K562 (cell line): ENCODE results near the gene AGO3. TPM values are rescaled to one million over a fixed set of nuclear protein-coding genes. Genes with fewer than 3 reads are reported as not detected.

Experiments used
- C11orf30 ChIP-seq: fragments of 450-650 bp; IDR thresholded peaks from 2 replicates; pipeline ENCODE4 v1.6.1; 2016; ENCODE audit warnings: low read depth, mild to moderate bottlenecking
- CHCHD3 ChIP-seq: fragments of 250-450 bp; sonication (Bioruptor Pico); IDR thresholded peaks from 2 replicates; pipeline ENCODE4 v2.1.2; 2022; ENCODE audit warnings: mild to moderate bottlenecking
- CUX1 ChIP-seq: fragments of 200-800 bp; sonication (Bioruptor generic); IDR thresholded peaks from 2 replicates; pipeline ENCODE4 v1.6.1; 2016; ENCODE audit warnings: missing genetic modification characterization, missing compliant biosample characterization
- EP300 ChIP-seq: IDR thresholded peaks from 2 replicates; pipeline ENCODE4 v1.6.1; 2012; ENCODE audit warnings: low read length, improper control_type of control experiment
- RBM22 ChIP-seq: fragments of 200-400 bp; formaldehyde crosslinking; IDR thresholded peaks from 2 replicates; pipeline ENCODE4 v1.6.1; 2018; ENCODE audit warnings: low read length, low read depth; ENCODE audit not compliant: poor library complexity, severe bottlenecking
- SMARCB1 ChIP-seq: IDR thresholded peaks from 2 replicates; pipeline ENCODE4 v1.6.1; 2011; ENCODE audit warnings: improper control_type of control experiment, low read depth; ENCODE audit not compliant: insufficient read length
- TOE1 ChIP-seq, 2 experiments: fragments of 450-650 bp in 1 of 2; sonication (generic) in 1 of 2; formaldehyde crosslinking in 1 of 2; IDR thresholded peaks; 2 replicates each; pipeline versions ENCODE4 v1.7.1 to v1.8.0; 2016 to 2022; ENCODE audit warnings: borderline replicate concordance in 2 of 2, mild to moderate bottlenecking in 2 of 2, antibody characterized with exemption in 1 of 2, inconsistent platforms in 1 of 2, low read depth in 1 of 2, missing genetic modification reagents in 1 of 2, moderate library complexity in 1 of 2
- ZBTB9 ChIP-seq: fragments of 450-650 bp; formaldehyde crosslinking; IDR thresholded peaks from 2 replicates; pipeline ENCODE4 v1.4.0; 2020; ENCODE audit warnings: mild to moderate bottlenecking, moderate library complexity
- ZNF586 ChIP-seq: fragments of 450-650 bp; formaldehyde crosslinking; conservative IDR thresholded peaks from 2 replicates; pipeline ENCODE4 v1.4.0; 2020; ENCODE audit warnings: mild to moderate bottlenecking, moderate library complexity
- polyA plus RNA-seq, 8 experiments: library from polyadenylated mRNA; depleted of rRNA in 4 of 8; stranded (reverse) in 5 of 8; unstranded in 3 of 8; fragments of >200 nt; fragmentation: Nextera tagmentation in 2 of 8; fragmentation: Illumina TruSeq in 1 of 8; extraction: Ambion mirVana in 2 of 8; extraction: Trizol in 1 of 8; gene quantifications; 2 replicates each; pipeline versions ENCODE4 v1.2.1 to v1.2.3, GENCODE V29; 2011 to 2014; ENCODE audit warnings: inconsistent platforms in 1 of 8, missing spikeins in 1 of 8
- total RNA-seq, 7 experiments: library from RNA; depleted of rRNA in 6 of 7; stranded (reverse); fragments of >200 nt in 6 of 7; fragmentation: Illumina TruSeq in 2 of 7; extraction: Trizol in 2 of 7; gene quantifications; 2 replicates each; pipeline versions ENCODE4 v1.2.1 to v1.2.3, GENCODE V29; 2011 to 2021; ENCODE audit warnings: low replicate concordance in 1 of 7
- TF ChIP-seq, protein P1 (sequence below): sonication (generic); formaldehyde crosslinking; IDR thresholded peaks from 2 replicates; pipeline ENCODE4 v1.8.0; 2022; ENCODE audit warnings: mild to moderate bottlenecking, missing genetic modification reagents
- TF ChIP-seq, protein P2 (sequence below): fragments of 250-450 bp; sonication (Bioruptor Pico); IDR thresholded peaks from 2 replicates; pipeline ENCODE4 v1.5.0; 2021; ENCODE audit warnings: mild to moderate bottlenecking, borderline replicate concordance
- TF ChIP-seq, protein P3 (sequence below): sonication (generic); formaldehyde crosslinking; IDR thresholded peaks from 2 replicates; pipeline ENCODE4 v1.8.1; 2023; ENCODE audit warnings: mild to moderate bottlenecking, missing genetic modification reagents

AGO3 gene
- total and polyA plus RNA-seq, 9 of the 15 experiments (the other 6 are each of a cell fraction or from before 2014, with no cell fraction given), result 4.5 to 41.5 (median 22.7) TPM

DNA sequence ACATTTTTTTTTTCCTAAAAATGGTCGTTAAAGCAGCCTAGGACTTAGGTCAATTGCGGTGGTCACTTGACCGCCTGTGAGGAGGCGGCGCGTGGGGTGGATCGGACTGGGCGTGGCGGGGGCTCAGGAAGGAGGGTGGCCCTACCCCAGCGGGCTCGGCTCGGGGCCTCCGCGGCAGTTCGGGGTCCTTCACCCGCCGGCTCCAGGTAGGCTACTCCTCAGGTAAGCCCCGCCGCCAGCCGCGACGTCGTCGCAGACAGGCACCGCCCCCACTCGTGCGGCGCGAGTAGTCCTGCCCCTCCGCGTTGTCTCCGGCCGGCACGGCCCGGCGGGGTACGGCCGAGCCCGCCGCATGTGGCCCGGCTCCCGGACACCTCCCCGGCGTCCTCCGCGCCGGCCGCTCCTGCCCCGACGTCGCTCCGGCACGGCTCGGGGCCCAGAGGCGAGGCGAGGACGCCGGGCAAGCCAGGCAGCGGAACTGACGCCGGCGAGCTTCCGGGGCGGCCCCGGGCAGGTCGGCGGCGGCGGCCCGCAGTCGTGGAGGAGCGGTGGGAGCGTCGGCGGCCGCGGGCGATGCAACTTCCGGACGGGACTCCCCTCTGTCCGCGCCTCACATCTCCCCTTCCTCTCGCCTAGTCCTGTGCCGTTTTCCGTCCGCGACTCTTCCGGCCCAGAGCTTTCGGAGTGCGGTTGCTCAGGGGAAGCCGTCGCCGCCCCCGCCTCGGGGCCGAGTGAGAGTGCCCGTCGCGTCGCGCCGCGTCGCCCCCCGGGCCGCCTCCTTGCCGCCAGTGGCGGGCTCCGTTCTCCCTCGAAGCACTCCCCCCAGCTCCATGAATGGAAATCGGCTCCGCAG is at the start of gene AGO3 (continued):
- no peak for TF ChIP-seq TOE1 (IDR thresholded peaks at IDR 0.05; ENCODE audit: borderline replicate concordance)
- no peak for TF ChIP-seq TOE1 (CRISPR knock-in tag; IDR thresholded peaks at IDR 0.05; ENCODE audit: borderline replicate concordance, low read depth)
- no peak for TF ChIP-seq SMARCB1
- peak; percentile 85 for TF ChIP-seq C11orf30
- TF ChIP-seq CHCHD3, result 0 out of 2 replicates have a peak, but pooled peaks have one; percentile 5
- TF ChIP-seq, protein P1, sequence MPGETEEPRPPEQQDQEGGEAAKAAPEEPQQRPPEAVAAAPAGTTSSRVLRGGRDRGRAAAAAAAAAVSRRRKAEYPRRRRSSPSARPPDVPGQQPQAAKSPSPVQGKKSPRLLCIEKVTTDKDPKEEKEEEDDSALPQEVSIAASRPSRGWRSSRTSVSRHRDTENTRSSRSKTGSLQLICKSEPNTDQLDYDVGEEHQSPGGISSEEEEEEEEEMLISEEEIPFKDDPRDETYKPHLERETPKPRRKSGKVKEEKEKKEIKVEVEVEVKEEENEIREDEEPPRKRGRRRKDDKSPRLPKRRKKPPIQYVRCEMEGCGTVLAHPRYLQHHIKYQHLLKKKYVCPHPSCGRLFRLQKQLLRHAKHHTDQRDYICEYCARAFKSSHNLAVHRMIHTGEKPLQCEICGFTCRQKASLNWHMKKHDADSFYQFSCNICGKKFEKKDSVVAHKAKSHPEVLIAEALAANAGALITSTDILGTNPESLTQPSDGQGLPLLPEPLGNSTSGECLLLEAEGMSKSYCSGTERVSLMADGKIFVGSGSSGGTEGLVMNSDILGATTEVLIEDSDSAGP, result peak; percentile 60; the same call in 1 of the 2 replicates
- no peak for TF ChIP-seq RBM22
- no peak for TF ChIP-seq ZNF586 (CRISPR knock-in tag)
- TF ChIP-seq, protein P2, sequence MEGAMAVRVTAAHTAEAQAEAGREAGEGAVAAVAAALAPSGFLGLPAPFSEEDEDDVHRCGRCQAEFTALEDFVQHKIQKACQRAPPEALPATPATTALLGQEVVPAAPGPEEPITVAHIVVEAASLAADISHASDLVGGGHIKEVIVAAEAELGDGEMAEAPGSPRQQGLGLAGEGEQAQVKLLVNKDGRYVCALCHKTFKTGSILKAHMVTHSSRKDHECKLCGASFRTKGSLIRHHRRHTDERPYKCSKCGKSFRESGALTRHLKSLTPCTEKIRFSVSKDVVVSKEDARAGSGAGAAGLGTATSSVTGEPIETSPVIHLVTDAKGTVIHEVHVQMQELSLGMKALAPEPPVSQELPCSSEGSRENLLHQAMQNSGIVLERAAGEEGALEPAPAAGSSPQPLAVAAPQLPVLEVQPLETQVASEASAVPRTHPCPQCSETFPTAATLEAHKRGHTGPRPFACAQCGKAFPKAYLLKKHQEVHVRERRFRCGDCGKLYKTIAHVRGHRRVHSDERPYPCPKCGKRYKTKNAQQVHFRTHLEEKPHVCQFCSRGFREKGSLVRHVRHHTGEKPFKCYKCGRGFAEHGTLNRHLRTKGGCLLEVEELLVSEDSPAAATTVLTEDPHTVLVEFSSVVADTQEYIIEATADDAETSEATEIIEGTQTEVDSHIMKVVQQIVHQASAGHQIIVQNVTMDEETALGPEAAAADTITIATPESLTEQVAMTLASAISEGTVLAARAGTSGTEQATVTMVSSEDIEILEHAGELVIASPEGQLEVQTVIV, result peak; percentile 76; the same call in 1 of the 2 replicates
- no peak for TF ChIP-seq CUX1 (CRISPR knock-in tag)
- TF ChIP-seq ZBTB9 (CRISPR knock-in tag), result peak; percentile 87
- no peak for TF ChIP-seq EP300
- TF ChIP-seq, protein P3, sequence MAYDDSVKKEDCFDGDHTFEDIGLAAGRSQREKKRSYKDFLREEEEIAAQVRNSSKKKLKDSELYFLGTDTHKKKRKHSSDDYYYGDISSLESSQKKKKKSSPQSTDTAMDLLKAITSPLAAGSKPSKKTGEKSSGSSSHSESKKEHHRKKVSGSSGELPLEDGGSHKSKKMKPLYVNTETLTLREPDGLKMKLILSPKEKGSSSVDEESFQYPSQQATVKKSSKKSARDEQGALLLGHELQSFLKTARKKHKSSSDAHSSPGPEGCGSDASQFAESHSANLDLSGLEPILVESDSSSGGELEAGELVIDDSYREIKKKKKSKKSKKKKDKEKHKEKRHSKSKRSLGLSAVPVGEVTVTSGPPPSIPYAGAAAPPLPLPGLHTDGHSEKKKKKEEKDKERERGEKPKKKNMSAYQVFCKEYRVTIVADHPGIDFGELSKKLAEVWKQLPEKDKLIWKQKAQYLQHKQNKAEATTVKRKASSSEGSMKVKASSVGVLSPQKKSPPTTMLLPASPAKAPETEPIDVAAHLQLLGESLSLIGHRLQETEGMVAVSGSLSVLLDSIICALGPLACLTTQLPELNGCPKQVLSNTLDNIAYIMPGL (CRISPR knock-in tag), result peak; percentile 62; the same call in 1 of the 2 replicates
